HuH-7 (cell line): Measurements from ENCODE around the gene ZNF487.

Experiments used
- DNase-seq: peaks from one replicate; pipeline ENCODE4 v3.0.0; 2011; ENCODE audit warnings: low spot score

The ZNF487 gene

DNA sequence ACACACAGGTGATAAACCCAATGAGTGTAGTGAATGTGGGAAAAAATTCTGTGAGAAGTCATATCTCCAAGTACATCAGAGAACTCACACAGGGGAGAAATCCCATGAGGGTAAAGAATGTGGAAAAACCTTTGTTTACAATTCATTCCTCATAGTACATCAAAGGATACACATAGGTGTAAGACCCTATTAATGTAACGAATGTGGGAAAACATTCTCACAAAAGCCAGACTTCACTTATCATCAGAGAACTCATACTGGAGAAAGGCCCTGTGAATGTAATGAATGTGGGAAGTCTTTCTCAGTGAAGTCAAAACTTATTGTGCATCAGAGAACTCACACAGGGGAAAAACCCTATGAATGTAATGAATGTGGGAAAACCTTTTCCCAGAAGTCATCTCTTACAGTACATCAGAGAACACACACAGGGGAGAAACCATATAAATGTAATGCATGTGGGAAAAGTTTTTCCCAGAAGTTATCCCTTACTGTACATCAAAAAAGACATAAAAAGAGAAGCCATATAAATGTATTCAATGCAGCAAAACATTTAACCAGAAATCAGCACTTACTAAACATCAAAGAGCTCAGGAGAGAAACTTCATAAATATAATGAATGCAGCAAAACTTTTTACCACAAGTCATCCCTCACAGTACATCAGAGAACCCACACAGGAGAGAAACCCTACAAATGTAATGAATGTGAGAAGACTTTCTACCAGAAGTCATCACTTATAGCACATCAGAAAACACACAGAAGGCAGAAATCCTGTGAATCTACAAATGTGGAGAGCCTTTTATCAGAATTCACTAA is 87.7 kb downstream of the ZNF487 start:
- no peak for DNase-seq
